Endodermal cell (in vitro differentiated cells): ENCODE measurements around the gene DQX1. TPM values are rescaled to one million over a fixed set of nuclear protein-coding genes. Genes with fewer than 3 reads are reported as not detected.

Experiments
- DNase-seq: peaks from one replicate; pipeline ENCODE4 v3.0.0-alpha.2; 2017
- H3K27ac ChIP-seq: 2 replicates; pipeline ENCODE4 v1.5.1; 2013; ENCODE audit warnings: mild to moderate bottlenecking, low read depth, low read length, moderate library complexity
- H3K27me3 ChIP-seq: 2 replicates; pipeline ENCODE4 v1.6.1; 2013; ENCODE audit warnings: mild to moderate bottlenecking, low read length, moderate library complexity; ENCODE audit not compliant: insufficient read depth, control insufficient read depth, poor library complexity, severe bottlenecking
- H3K36me3 ChIP-seq: 2 replicates; pipeline ENCODE4 v1.7.0; 2013; ENCODE audit warnings: mild to moderate bottlenecking, low read length, moderate library complexity; ENCODE audit not compliant: control insufficient read depth, insufficient read depth
- H3K4me1 ChIP-seq: one replicate; pipeline ENCODE4 v1.7.0; 2013; ENCODE audit warnings: low read length; ENCODE audit not compliant: control insufficient read depth, insufficient read depth
- H3K4me3 ChIP-seq: 2 replicates; pipeline ENCODE4 v1.5.1; 2013; ENCODE audit warnings: mild to moderate bottlenecking, low read length, moderate library complexity
- H3K9ac ChIP-seq: 2 replicates; pipeline ENCODE4 v1.6.1; 2013; ENCODE audit warnings: mild to moderate bottlenecking, low read length, moderate library complexity; ENCODE audit not compliant: poor library complexity, severe bottlenecking; ENCODE audit errors: extremely low read depth
- H3K9me3 ChIP-seq: 2 replicates; pipeline ENCODE4 v1.6.1; 2013; ENCODE audit warnings: mild to moderate bottlenecking, low read length, moderate library complexity; ENCODE audit not compliant: control insufficient read depth
- H3K27ac Mint-ChIP-seq: 2 replicates; pipeline ENCODE4 v1.8.0; 2020; ENCODE audit warnings: mixed read lengths
- H3K27me3 Mint-ChIP-seq: 2 replicates; pipeline ENCODE4 v1.8.0; 2021; ENCODE audit warnings: mild to moderate bottlenecking, mixed read lengths; ENCODE audit not compliant: insufficient read depth
- H3K36me3 Mint-ChIP-seq: 2 replicates; pipeline ENCODE4 v1.8.0; 2020; ENCODE audit warnings: low read depth, mixed read lengths
- H3K4me1 Mint-ChIP-seq: 2 replicates; pipeline ENCODE4 v1.8.0; 2020; ENCODE audit warnings: mixed read lengths
- H3K4me3 Mint-ChIP-seq: 2 replicates; pipeline ENCODE4 v1.8.0; 2020; ENCODE audit warnings: mild to moderate bottlenecking, moderate library complexity, mixed read lengths
- H3K9me3 Mint-ChIP-seq: 2 replicates; pipeline ENCODE4 v1.8.0; 2020; ENCODE audit warnings: mild to moderate bottlenecking, mixed read lengths
- CTCF ChIP-seq: fragments of 200-600 bp; sonication (generic); conservative IDR thresholded peaks from 2 replicates; pipeline ENCODE4 v1.5.0; 2021; ENCODE audit warnings: antibody characterized with exemption, mild to moderate bottlenecking
- WGBS, 2 experiments: methylation state at CpG; one replicate each; pipeline versions ENCODE4 v1.1.5 to v1.1.7; 2013; ENCODE audit warnings: missing lambda C conversion rate in 2 of 2, mixed read lengths in 1 of 2; ENCODE audit not compliant: insufficient coverage in 1 of 2, insufficient read length in 1 of 2; 5-methylcytosine and 5-hydroxymethylcytosine counted together
- total RNA-seq, 2 donors: library from RNA; stranded (reverse); fragmentation: NEBNext Ultra II Directional in 1 of 2; extraction: Animal tissue kit (Norgen Biotek cat#: 25700) in 1 of 2; gene quantifications; 2 replicates in 1 of 2; 3 replicates in 1 of 2; pipeline ENCODE4 v1.2.1, GENCODE V29; 2021

Gene DQX1
- total RNA-seq, 2 donors from 2014 or later = 0.93 to 1.1 TPM

- DNase-seq = peak; percentile 73
- peak; percentile 68 for TF ChIP-seq CTCF
- 78 to 84% methylated on average over 3 of the region's 3 CpGs for WGBS, 2 experiments
- H3K27ac Mint-ChIP-seq = no peak overlapping the region
- H3K4me3 Mint-ChIP-seq = no peak overlapping the region
- Histone ChIP-seq H3K9ac (no peak overlapping the region), H3K27ac (no peak overlapping the region), H3K4me3 (no peak overlapping the region), H3K4me1 (no peaks in the 10 kb centered on the region), H3K36me3 (no peaks in the 10 kb centered on the region), H3K27me3 (peaks cover 50% of the 10 kb centered on the region), H3K9me3 (no peaks in the 10 kb centered on the region)
- H3K27me3 Mint-ChIP-seq = peaks cover 13% of the 10 kb centered on the region
- no peaks in the 10 kb centered on the region for H3K36me3 Mint-ChIP-seq
- H3K9me3 Mint-ChIP-seq = no peaks in the 10 kb centered on the region
- no peaks in the 10 kb centered on the region for H3K4me1 Mint-ChIP-seq
These were observed 46.3 kb upstream of the DQX1 start for GRCh38 chr2:74572178-74572925.

DNA sequence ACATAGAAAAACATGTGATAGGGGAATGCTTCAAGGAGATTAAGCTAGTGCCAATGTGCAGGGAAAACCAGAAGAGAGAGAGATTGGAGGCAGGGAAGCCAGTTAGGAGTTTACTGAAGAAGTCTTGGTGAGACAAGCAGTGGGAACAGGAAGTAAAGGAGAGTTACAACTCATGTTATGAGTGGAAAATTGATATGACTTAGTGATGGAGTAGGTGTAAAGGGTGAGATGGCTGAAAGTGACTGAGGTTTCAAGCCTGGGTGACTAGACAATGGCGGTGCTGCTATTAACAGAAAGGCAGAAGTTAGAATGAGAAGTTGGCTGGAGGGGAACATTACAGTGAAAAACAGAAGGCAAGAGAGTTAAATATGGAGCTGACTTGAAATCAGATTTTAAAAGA, 45.0 kb upstream of the DQX1 start:
- Mint-ChIP-seq H3K4me3 (no peak overlapping the region), H3K27me3 (peaks cover 8% of the 10 kb centered on the region), H3K36me3 (no peaks in the 10 kb centered on the region), H3K27ac (no peak overlapping the region), H3K4me1 (no peaks in the 10 kb centered on the region), H3K9me3 (no peaks in the 10 kb centered on the region)
- Histone ChIP-seq H3K27me3 (peaks cover 48% of the 10 kb centered on the region), H3K4me3 (no peak overlapping the region), H3K27ac (no peak overlapping the region), H3K9me3 (no peaks in the 10 kb centered on the region), H3K36me3 (no peaks in the 10 kb centered on the region), H3K9ac (no peak overlapping the region), H3K4me1 (no peaks in the 10 kb centered on the region)
- TF ChIP-seq CTCF = no peak
- WGBS, 2 experiments = 88 to 100% methylated on average over 1 of the region's 1 CpG
- no peak for DNase-seq

- no peaks in the 10 kb centered on the region for H3K9me3 Mint-ChIP-seq
- DNase-seq = no peak
- Histone ChIP-seq H3K9ac (no peak overlapping the region), H3K4me3 (no peak overlapping the region), H3K27me3 (peaks cover 37% of the 10 kb centered on the region), H3K9me3 (no peaks in the 10 kb centered on the region), H3K4me1 (no peaks in the 10 kb centered on the region), H3K27ac (no peak overlapping the region), H3K36me3 (no peaks in the 10 kb centered on the region)
- H3K27me3 Mint-ChIP-seq = peaks cover 7% of the 10 kb centered on the region
- 80% methylated on average over 1 of the region's 1 CpG; no CpG with 5 or more reads in 1 of the 2 experiments for WGBS, 2 experiments
- no peaks in the 10 kb centered on the region for H3K4me1 Mint-ChIP-seq
- no peak overlapping the region for H3K4me3 Mint-ChIP-seq
- TF ChIP-seq CTCF = no peak
- H3K27ac Mint-ChIP-seq = no peak overlapping the region
- no peaks in the 10 kb centered on the region for H3K36me3 Mint-ChIP-seq
These were observed 43.7 kb upstream of the DQX1 start for GRCh38 chr2:74569686-74570085.
